ENCODE measurements around the gene IRF2.
A peak's percentile ranks its signal among the peaks of the same experiment; 100 is the strongest.

IRF2 gene

DNA sequence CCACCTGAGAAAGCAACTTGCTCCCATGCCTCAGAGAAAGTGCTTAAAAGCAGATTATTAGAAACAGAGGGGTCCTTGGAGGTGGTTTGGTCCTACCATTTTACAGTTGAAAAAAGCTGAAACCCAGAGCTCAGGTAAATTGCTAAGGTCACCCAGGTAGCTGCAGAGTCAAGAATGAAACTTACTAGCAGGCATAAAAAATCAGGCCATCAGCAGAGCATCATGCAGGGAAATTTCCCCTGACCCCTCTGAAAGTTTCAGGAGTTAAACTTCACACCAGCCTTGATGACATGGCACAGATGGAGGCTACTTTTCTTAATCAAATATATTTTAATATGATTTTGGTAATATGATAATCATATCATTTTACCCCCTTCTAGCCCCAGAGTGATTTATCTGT, 70.3 kb downstream of the IRF2 start:
- DNase-seq, result no peak

DNA sequence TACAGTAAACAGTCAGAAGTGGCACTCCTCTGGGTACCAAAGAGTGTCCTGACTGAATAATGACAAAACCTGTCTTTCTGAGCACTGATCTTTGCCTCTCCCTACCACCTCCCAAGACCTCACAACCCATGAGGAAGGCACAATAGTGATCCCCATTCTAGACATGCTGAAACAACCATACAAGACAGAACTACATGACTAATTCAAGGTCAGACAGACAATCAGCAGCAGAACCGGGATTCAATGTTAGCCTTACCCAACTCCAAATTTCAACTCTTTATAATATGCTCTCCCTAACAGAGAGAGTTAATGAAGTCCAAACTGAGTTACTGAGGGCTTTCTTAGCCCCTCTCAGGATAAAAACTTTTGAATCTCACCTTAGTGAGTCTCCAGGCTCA, 71.0 kb downstream of the IRF2 start:
- no peak for DNase-seq

DNA sequence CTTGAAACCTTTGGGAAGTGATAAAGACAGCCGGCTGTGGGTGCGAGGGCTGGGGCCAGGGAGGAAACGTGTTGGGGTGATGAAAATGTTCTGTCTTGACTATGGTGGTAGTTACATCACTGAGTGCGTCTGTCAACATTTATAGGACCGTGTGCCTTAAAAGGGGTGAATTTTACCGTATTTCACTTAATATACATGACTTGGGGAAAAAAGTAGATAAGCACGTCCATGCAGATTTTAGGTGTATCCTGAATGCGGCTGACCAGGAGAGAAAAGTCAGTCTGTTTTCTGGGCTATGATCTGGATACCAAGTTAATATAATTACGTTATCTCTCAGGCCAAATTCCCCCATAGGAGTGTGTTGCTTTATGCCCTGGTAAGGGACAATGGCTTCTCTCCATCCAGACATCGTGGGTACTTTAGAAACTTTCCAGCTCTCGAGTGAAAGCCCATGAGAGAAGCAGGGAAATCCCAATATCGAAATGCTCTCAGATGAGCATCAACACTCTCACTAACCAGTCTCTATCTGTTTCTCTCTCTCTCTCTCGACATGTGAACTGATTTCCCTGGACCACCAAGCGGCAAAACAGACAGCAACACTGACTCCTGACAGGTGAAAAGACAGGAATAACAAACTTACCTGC, 71.5 kb downstream of the IRF2 start:
- no peak for DNase-seq

DNA sequence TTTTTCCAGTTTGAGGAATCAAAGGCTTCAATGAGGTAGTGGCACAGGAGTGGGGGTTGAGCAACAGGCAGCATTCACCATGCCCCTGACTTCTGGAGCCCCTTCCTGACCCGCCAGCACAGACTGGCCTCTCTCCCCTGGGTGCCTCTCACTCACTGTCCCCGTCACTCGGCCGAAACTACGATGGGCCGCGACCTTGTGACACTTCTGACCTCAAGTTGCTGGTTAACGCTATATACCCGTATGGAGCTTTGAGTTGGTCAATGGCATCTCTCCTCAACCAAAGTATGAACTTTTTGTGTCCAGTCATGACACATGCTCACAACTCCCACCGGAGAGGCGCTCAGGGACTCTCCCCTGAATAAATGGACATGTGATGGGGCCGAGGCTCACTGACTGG, 72.1 kb downstream of the IRF2 start:
- no peak for DNase-seq

DNA sequence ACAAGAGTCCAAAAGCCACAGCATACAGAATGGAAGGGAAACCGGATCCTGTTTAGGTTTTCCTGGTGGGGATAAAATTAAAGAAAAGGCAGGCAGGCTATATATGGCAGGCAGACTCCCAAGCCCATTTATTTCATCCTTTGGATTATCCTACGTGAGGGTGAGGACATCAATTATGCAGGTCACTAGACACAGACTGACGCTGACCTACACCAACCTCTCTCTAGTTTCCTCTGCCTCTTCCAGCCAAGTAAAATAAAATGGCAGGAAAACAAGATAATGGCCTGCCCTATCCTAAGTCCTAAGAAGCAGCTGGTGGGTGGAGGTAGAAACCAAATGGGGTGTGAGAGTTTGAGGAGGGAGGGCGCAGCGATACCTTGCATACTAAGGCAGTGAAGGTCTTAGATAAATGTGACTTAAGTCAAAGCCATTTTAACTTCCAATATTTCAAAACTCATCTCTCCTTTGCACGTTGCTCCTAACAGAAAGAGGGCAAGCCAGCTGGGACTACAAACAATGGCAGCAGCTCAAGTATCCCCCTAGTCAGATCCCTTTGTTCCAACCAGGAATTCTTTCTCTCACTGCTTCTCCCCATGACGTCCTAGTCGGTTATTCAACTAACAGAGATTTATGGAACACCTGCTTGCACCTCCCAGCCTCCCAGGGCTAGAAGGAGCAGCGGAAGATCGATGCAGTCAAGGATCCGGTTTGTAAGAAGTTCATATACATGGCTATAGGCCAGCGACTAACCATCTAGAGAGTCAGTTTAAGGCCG, 72.8 kb downstream of the IRF2 start:
- peak; percentile 66 for DNase-seq

DNA sequence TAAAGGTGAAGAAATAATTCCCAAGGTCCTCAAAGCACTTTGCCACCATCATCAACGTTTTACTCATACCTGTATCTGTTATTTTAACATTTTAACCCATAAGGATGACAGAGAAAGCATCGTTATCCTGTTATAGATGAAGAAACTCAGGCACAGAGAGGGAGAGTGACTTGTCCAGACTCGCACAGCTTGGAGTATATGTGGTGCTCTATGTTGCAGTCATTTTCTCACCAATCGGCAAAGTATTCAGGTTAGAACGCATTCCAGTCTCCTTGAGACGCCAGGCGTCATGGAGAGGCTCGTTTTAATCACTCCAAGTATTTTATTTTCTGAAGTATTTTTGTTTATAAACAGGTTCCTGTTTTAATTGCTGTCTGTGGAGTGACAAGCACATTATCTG, 73.5 kb downstream of the IRF2 start:
- no peak for DNase-seq

DNA sequence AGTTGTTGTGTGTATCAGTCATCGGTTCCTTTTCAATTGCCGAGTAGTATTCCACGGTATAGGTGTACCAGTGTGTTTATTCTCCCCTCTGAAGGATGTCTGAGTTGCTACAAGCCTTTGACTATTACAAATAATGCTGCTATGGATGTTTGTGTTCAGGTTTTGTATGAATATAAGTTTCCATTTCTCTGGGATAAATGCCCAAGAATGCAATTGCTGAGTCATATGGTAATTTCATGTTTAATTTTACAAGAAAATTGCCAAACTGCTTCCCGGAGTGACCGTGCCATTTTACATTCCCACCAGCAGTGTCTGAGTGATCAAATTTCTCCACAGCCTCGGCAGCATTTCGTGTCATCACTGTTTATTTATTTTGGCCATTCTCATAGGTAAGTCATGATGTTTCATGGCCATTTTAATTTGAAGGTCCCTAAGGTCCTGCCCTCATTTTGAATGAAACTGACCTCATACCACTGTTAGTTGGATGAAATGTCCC, 73.9 kb downstream of the IRF2 start:
- no peak for DNase-seq

DNA sequence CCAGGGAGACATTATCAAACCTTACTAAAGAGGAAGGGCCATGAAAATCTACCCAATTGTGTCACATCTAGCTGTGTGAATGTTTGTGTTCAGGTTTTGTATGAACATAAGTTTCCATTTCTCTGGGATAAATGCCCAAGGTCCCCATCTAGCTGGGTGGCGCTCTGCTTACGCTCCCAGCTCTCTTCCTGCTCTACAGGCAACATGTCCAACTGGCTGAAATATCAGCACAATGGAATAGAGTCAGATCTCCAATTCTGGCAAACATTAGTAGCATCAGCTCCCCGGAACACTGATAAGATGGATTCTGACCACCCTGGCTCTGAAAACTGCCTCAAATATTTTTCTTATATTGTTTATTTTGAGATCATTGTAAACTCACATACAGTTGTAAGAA, 74.8 kb downstream of the IRF2 start:
- DNase-seq, result no peak

DNA sequence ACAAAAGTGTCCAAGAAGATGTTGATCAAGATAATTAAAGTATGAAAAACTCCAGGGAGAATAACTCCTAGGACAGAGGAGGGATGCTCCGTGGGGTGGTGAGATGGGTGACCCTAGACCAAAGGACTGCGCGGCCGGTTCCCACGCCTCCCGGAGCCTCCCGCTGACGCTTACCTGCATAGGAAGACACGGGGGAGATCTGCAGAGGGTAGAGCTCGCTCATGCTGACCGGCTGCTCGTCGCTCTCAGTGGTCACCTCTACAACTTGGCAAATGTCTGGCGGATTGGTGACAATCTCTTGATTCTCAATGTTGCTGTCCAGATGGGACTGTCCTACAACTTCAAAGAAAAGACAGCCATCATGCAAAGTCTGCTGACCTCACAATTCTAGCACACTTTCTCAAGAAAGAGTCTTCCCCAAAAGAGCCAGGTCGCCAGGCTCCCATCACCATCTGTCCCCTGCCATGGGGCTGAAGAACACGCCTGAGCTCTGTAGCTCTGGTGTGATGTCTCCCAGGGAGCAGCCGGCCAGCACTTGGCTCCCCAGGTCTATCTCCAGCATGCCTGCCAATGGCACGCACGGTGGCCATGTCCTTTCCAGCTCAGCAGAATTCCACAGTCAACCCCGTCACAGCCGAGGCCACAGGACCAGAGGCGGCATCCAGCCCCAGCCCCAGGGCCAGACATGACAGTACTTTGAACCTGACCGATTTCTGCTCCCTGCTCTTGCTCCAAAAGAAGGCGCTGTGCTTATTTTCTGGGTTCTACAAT, 75.4 kb downstream of the IRF2 start:
- DNase-seq, result no peak

DNA sequence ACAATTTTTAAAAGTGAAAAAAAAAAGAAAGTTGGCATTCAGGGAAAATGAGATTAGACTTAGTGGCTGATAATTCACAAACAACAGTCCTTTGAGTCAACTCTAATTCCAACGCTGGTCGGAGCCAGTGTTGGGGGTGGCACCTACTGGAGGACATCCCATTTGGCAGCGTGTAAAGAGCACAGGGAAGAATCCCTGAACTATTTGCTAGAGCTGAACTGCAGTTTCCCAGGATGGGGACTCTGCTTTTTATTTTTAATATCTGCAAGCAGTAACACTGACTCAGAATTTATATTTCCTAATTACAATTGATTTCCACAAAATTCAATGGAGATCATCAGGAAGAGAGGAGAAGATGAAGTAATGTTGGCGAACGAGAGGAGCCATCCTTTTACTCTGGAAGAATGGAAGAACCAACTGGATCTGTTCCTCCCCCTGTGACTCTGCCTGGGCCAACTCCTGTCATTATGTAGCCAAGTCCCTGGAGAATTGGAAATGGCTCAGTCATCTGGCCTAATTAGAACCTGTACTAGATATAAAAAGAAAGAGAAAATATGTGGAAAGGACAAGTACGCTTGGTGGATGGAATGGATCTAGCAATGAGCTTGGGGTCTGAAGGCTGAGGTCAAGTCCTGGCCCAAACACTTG, 76.7 kb downstream of the IRF2 start:
- DNase-seq, result no peak

DNA sequence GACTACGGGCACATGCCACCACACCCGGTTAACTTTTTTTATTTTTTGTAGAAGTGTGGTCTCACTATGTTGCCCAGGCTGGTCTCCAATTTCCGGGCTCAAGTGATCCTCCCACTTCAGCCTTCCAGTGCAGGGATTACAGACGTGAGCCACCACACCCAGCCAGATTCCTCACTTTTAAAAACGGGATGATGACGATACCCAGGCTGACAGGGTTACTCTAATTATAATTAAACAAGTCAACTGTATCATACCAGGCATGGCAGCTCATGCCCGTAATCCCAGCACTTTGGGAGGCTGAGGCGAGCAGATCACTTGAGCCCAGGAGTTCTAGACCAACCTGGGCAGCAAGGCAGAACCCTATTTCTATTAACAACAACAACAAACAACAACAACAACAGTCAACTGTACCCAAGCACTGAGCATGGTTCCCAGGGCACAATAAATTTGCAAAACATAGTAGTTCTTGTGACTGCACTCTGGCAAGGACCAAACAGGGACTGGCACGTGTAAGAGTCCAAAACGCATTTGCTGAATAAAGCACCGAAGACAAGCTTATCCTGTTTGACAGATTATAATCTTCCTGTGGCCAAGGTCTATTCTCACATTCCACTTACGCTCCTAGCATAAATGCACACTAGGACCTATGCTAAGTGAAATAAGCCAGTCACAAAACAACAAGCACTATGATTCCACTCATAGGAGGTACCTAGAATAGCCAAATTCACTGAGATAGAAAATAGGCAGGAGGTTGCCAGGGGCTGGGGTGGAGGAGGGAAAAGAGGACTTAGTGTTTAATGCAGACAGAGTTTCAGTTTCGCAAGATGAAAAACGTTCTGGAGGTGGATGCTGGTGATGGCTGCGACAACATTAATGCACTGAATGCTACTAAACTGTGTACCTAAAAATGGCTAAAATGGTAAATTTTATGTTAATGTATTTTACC, 77.5 kb downstream of the IRF2 start:
- no peak for DNase-seq

DNA sequence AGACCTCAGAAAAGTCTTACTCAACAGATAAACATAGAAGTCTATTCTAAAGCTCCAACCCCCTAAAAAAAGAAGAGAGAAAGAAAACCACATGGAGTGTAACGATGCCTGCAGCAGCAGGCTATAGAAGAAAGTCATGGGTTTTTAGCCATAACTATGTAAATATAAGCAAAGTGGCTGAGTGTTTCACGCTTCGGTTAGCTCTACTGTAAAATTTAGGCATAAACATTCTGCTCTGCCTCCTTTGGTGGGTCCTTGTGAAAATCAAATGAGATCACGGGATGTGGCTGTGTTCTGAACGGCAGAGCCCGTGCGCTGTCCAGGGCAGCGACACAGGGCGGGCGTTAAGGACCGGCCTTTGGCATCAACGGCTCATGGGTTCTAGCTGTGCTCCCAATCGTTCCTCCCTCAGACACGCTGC, 78.4 kb downstream of the IRF2 start:
- DNase-seq, result no peak

DNA sequence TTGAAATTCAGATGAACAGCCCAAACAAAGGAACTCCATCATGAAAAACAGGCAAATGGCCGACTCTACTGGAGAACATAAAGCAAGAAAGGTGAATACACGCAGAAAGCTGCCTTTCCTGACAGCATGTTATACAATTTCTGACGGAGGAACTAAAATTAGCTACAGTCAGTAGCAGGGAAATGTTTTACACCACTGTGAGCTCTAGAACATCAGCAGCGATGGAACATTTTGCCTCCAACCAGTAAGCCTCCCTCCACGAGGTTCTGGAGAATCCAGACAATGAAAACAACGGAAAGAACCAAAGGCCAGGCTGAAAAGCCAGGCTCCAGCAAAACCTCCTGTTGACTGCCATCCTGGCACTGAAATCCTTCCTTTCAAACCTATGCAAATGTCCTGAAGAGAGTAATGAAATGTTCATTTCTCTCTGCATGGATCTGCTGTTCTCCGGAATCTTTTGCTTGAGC, 78.9 kb downstream of the IRF2 start:
- DNase-seq, result no peak

DNA sequence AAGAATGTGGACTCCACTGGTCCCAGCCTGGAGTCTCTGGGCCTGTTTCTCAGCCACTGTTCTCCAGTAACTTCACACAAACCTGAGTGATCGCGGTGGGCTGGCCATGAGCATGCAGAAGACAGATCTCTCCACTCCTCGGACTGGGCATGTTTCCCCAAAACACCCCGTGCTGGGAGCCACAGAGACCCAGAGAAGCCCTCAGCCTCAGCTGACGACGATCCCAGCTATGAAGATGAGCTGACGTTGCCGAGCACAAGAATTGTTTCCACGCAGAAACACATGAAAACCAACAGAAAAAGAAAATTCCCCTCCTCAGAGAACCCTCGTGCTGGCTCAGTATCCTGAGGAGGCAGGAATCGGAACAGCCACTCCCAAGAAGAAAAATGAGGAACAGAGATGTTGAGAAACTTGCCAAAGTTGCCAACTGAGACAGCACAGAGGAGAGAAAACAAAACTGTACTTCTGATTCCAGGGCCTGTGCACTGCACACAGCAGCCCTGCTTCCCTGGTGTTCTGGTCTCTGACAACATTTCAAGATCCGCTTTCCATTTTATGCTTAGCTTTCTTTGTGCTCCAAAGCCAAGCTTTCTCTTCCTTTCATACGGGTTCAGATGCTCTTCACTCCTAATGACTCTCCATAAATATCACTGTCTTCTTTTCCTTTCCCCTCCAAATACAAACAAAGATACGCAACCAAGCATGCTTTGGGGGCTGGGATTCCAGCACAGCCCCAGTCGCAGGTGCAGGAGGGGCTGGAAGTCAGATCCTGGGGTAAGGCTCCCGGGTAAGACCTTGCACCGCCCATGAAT, 81.4 kb downstream of the IRF2 start:
- DNase-seq, result no peak

DNA sequence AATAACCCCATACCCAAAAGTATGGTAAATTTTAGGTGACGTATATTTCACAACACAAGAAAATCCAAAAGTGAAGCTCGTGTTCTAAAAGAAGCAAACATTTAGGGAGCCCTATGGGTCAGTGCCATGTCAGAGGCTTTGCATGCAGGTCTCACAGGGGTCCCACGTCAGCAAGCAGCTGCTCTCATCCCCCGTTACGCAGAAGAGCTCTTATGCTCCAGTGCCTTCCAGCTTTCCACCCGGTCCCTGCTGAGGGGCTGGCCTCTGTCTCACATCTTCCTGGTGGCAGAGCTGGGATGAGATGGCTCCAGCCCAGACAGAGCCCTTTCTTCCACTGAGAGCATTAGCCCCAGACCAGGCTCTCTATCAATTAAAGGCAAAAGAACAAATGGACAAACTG, 82.0 kb downstream of the IRF2 start:
- peak; percentile 63 for DNase-seq

DNA sequence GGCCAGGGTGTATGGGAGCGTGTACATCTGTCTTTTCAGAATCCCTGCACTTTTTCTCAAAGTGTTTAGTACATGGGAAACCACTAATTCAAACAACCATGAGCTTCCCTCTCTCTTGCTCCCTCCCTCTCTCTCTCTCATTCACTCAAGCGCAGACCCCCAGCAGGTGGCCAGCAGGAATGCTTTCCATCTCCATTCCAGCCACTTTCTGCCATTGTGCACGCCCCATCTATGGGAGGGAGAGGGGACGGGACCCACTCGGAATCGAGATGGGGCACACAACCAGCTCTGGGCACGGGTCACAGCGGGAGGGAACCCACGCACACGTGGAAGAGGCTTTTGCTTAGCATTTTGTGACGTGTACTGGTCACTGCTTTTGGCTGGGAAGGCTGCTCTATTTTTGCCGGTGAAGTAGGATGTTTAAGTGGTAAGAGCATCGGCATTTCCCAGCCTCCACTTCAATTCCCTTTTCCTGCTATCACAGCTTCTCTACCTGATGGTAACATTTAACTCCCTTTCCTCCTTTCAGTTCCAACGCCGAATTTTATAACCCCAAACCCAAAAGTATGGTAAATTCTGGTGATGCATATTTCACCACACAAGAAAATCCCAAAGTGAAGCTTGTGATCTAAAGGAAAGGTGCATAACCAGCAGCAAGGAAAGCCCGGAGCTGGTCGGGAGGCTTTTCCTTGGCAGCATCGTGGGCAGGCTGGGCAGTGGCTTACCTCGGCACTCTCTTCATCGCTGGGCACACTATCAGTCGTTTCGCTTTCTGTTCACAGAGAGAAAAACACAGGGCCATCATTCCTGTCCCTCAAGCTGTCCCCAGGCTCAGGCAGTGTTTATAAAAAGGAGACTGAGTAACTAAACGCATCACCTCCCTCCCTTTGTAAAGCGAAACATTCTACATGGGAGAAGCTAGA, 84.1 kb downstream of the IRF2 start:
- DNase-seq, result peak; percentile 61

DNA sequence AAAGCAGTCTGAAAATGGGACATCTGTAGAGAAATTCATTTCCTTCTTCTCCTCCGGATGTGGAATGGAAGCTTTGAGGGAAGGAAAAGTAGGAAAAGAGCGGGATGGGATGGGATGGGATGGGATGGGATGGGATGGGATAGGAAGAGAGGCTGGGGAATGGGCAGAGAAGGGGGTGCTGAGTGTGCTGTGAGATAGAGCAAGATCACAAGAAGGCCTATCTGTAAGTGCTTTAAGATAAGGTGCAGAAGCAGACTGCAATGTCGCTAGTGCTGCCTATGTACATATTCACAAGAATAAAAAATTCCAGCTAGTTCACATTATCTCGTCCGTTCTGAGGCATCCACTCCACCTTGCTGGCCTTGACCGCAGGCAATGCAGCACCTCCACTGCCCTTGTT, 86.2 kb downstream of the IRF2 start:
- DNase-seq, result no peak

DNA sequence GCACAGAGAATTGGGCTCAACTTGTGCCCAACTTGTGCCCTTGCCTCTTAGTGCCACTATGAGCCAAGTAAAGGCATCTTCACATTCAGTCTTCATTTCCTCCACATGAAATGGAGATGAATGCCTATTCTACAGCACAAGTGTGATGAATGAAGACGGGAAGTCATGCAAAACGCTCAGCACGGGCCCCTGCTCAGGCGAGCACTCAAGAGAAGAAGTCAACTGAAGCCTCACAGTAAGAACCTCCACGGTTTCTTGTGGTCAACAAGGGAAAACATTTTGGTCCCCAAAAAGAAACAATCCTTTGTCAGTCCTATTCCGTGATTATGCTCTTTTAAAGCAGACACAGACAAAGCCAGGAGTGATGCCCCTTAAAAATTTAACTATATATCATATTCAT, 87.0 kb downstream of the IRF2 start:
- DNase-seq, result no peak

DNA sequence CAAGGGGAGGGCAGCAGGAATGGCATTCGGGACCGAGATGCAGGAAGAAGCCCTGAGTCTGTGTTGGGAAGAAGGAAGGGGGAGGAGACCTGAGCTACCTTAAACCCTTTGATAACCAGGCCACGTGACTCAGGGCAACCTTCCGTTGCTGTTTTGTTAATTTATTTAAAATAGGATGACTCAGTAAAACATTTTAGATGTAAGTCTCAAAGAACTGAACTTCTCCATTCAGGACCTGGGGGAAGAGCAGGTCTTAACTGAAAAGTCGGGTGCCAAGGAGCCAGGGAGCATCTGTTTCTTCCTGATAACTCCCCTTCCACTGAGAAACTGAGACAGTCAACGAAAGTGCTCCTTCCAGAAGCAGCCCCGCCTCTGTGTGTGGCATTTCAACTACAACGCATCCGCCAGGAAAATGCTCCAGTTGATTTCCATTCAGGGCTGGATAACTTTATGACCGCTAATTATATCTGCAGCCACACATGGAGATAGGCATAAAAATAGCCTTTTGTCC, 88.0 kb downstream of the IRF2 start:
- no peak for DNase-seq

DNA sequence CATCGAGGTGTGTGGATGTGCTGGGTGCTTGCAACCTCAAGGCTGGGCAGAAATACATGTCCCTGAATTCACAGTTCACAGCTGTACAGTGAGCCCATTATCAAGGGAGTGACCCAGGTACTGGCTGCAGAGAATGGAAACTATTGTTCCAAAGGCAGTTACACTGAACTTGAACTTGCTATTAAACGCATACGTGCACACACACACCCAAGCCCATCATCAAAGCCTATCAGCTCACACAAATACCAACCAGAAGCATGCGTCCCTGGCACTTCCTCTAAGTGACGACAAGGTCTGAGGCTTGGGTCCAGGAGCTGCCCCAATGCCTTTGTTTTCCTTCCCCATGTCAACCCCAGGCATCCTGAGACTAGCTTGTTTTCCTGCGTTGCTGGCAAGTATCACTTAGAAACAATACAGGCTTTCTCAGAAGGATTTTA, 88.6 kb downstream of the IRF2 start:
- DNase-seq, result no peak

Measured in retina (tissue), 1 donor.